ENCODE data around the gene GSTM2. TPM values are rescaled to one million over a fixed set of nuclear protein-coding genes. Genes with fewer than 3 reads are reported as not detected.

The GSTM2 gene
- total and polyA plus RNA-seq, 2 donors (not counting 1 experiment from before 2014, with no cell fraction given): 42.9 to 94.4 TPM

- 91% methylated on average over 10 of the region's 11 CpGs for WGBS (ENCODE audit: insufficient coverage)
- Mint-ChIP-seq H3K27me3 (no peaks in the 10 kb centered on the region), H3K4me3 (peak overlapping the region; percentile 99), H3K4me1 (peaks cover 63% of the 10 kb centered on the region), H3K9me3 (ENCODE audit: insufficient read depth) (no peaks in the 10 kb centered on the region), H3K27ac (peak overlapping the region; percentile 84)
- Histone ChIP-seq H3K36me3 (replicated peaks in 1 of 2; ENCODE audit: control extremely low read depth in 1 of 2, control insufficient read depth in 1 of 2, extremely low read depth in 1 of 2, insufficient read depth in 2 of 2, low read length in 1 of 2) (peaks cover 0 to 11% of the 10 kb centered on the region in 2 experiments), H3K4me1 (ENCODE audit: control insufficient read depth in 2 of 2, insufficient read depth in 2 of 2, low read length in 2 of 2) (peaks cover 45 to 60% of the 10 kb centered on the region in 2 donors), H3K27me3 (replicated peaks in 1 of 4; ENCODE audit: control extremely low read depth in 1 of 4, control insufficient read depth in 3 of 4, insufficient read depth in 4 of 4, low read length in 3 of 4) (no peaks in the 10 kb centered on the region), H3K79me2 (ENCODE audit: control insufficient read depth, insufficient read depth, low read length) (peaks cover 42% of the 10 kb centered on the region), H2AFZ (ENCODE audit: insufficient read depth, low read depth, low read length, poor library complexity, severe bottlenecking) (peak overlapping the region; percentile 3), H3K9me3 (ENCODE audit: control extremely low read depth in 1 of 3, control insufficient read depth in 2 of 3, insufficient read depth in 1 of 3, low read length in 2 of 3) (no peaks in the 10 kb centered on the region), H3K9ac (ENCODE audit: low read length) (no peak overlapping the region), H3K27ac (ENCODE audit: low read length in 2 of 2) (peak overlapping the region in 1 of 2 donors; percentile 64), H3K4me3 (ENCODE audit: control extremely low read depth in 1 of 5, extremely low read depth in 1 of 5, insufficient read depth in 1 of 5, low read depth in 2 of 5, low read length in 4 of 5) (peak overlapping the region in 1 of 5 experiments; percentile 70), H3K4me2 (replicated peaks; ENCODE audit: low read depth, low read length, poor library complexity, severe bottlenecking) (peak overlapping the region; percentile 100), H4K20me1 (ENCODE audit: control insufficient read depth, insufficient read depth, low read length, poor library complexity, severe bottlenecking) (peaks cover 8% of the 10 kb centered on the region)
- DNase-seq: no peak
- POLR2A ChIA-PET: no interaction called here
- TF ChIP-seq EZH2 (IDR thresholded peaks at IDR 0.05; ENCODE audit: borderline replicate concordance, insufficient read depth, low read depth, low read length, poor library complexity, severe bottlenecking): no peak
- TF ChIP-seq, protein P1, sequence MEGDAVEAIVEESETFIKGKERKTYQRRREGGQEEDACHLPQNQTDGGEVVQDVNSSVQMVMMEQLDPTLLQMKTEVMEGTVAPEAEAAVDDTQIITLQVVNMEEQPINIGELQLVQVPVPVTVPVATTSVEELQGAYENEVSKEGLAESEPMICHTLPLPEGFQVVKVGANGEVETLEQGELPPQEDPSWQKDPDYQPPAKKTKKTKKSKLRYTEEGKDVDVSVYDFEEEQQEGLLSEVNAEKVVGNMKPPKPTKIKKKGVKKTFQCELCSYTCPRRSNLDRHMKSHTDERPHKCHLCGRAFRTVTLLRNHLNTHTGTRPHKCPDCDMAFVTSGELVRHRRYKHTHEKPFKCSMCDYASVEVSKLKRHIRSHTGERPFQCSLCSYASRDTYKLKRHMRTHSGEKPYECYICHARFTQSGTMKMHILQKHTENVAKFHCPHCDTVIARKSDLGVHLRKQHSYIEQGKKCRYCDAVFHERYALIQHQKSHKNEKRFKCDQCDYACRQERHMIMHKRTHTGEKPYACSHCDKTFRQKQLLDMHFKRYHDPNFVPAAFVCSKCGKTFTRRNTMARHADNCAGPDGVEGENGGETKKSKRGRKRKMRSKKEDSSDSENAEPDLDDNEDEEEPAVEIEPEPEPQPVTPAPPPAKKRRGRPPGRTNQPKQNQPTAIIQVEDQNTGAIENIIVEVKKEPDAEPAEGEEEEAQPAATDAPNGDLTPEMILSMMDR (IDR thresholded peaks at IDR 0.05): no peak
- ATAC-seq (ENCODE audit: low read depth): no peak
- CTCF ChIA-PET: no interaction called here
- intact Hi-C loops (cut with micrococcal nuclease): loop anchor here (5.0 kb wide), 1 partner anchor 130 kb away; the partner anchor contains the start of gene CYB561D1
These were observed 45.5 kb upstream of the GSTM2 start for GRCh38 chr1:109622137-109622892.

GRCh38 chr1:109622895-109623294 lies 45.0 kb upstream of the GSTM2 start:
- H4K20me1 ChIP-seq (ENCODE audit: control insufficient read depth, insufficient read depth, low read length, poor library complexity, severe bottlenecking): peaks cover 8% of the 10 kb centered on the region
- Mint-ChIP-seq H3K4me3 (peak overlapping the region; percentile 99), H3K27ac (peak overlapping the region; percentile 84), H3K27me3 (no peaks in the 10 kb centered on the region), H3K9me3 (ENCODE audit: insufficient read depth) (no peaks in the 10 kb centered on the region), H3K4me1 (peaks cover 63% of the 10 kb centered on the region)
- TF ChIP-seq EZH2 (IDR thresholded peaks at IDR 0.05; ENCODE audit: borderline replicate concordance, insufficient read depth, low read depth, low read length, poor library complexity, severe bottlenecking): no peak
- TF ChIP-seq, protein P1 (IDR thresholded peaks at IDR 0.05): no peak
- peaks cover 0 to 17% of the 10 kb centered on the region in 2 experiments for H3K36me3 ChIP-seq (replicated peaks in 1 of 2; ENCODE audit: control extremely low read depth in 1 of 2, control insufficient read depth in 1 of 2, extremely low read depth in 1 of 2, insufficient read depth in 2 of 2, low read length in 1 of 2)
- DNase-seq: no peak
- peaks cover 45 to 60% of the 10 kb centered on the region in 2 donors for H3K4me1 ChIP-seq (ENCODE audit: control insufficient read depth in 2 of 2, insufficient read depth in 2 of 2, low read length in 2 of 2)
- no peak overlapping the region for H3K9ac ChIP-seq (ENCODE audit: low read length)
- CTCF ChIA-PET: interaction anchor here (2.0 kb wide), 1 partner anchor 77 kb away, joined by 16 read pairs; no protein-coding TSS in a partner anchor
- peak overlapping the region; percentile 100 for H3K4me2 ChIP-seq (replicated peaks; ENCODE audit: low read depth, low read length, poor library complexity, severe bottlenecking)
- no CpG with 5 or more reads among the region's 3 CpGs for WGBS (ENCODE audit: insufficient coverage)
- no peaks in the 10 kb centered on the region for H3K27me3 ChIP-seq (replicated peaks in 1 of 4; ENCODE audit: control extremely low read depth in 1 of 4, control insufficient read depth in 3 of 4, insufficient read depth in 4 of 4, low read length in 3 of 4)
- H2AFZ ChIP-seq (ENCODE audit: insufficient read depth, low read depth, low read length, poor library complexity, severe bottlenecking): peak overlapping the region; percentile 3
- no peak overlapping the region for H3K4me3 ChIP-seq (ENCODE audit: control extremely low read depth in 1 of 5, extremely low read depth in 1 of 5, insufficient read depth in 1 of 5, low read depth in 2 of 5, low read length in 4 of 5)
- H3K27ac ChIP-seq (ENCODE audit: low read length in 2 of 2): peak overlapping the region in 1 of 2 donors; percentile 64
- peaks cover 42% of the 10 kb centered on the region for H3K79me2 ChIP-seq (ENCODE audit: control insufficient read depth, insufficient read depth, low read length)
- POLR2A ChIA-PET: no interaction called here
- no peak for ATAC-seq (ENCODE audit: low read depth)
- intact Hi-C loops (cut with micrococcal nuclease): loop anchor here (5.0 kb wide), 1 partner anchor 131 kb away; the partner anchor contains the start of gene CYB561D1
- no peaks in the 10 kb centered on the region for H3K9me3 ChIP-seq (ENCODE audit: control extremely low read depth in 1 of 3, control insufficient read depth in 2 of 3, insufficient read depth in 1 of 3, low read length in 2 of 3)
